ENCODE results near the gene GTF3C2. TPM values are rescaled to one million over a fixed set of nuclear protein-coding genes. Genes with fewer than 3 reads are reported as not detected.

Gene GTF3C2
- total and polyA plus RNA-seq, 2 of the 13 experiments (the other 11 are each of a cell fraction or from before 2014, with no cell fraction given) = 77.5 to 130 TPM

DNA sequence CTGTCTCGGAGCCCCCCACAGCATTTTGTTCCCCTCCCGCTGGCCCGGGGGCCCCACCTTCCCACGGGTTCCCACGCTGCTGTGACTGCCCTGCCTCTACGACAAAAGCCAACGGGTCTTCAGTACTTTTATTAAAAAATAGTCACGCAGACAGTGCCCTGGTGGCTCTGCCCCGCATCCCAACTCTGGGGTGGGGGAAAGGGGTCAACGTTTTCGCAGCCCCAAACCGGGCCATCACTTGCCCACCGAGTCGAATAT, 49.3 kb downstream of the GTF3C2 start:
- Histone ChIP-seq H3K9ac (ENCODE audit: insufficient read depth, low read depth, low read length) (no peak overlapping the region), H3K4me1 (ENCODE audit: insufficient read depth, low read length) (peaks cover 25% of the 10 kb centered on the region), H3K79me2 (ENCODE audit: insufficient read depth, low read length) (no peaks in the 10 kb centered on the region), H3K4me2 (ENCODE audit: low read depth, low read length) (no peak overlapping the region), H4K20me1 (ENCODE audit: insufficient read depth, low read length) (no peaks in the 10 kb centered on the region), H3K36me3 (replicated peaks in 1 of 2; ENCODE audit: control insufficient read depth in 1 of 2, insufficient read depth in 2 of 2, low read length in 2 of 2) (peaks cover 0 to 2% of the 10 kb centered on the region in 2 experiments; a peak in 2 of 5 replicates), H3K4me3 (replicated peaks in 1 of 3; ENCODE audit: insufficient read depth in 1 of 3, low read depth in 2 of 3, low read length in 3 of 3) (no peak overlapping the region), H3K27me3 (ENCODE audit: control insufficient read depth in 1 of 2, insufficient read depth in 2 of 2, low read length in 2 of 2) (peaks cover 0 to 5% of the 10 kb centered on the region in 2 experiments; a peak in 2 of 5 replicates), H2AFZ (ENCODE audit: low read length) (no peak overlapping the region), H3K9me3 (ENCODE audit: low read length) (no peaks in the 10 kb centered on the region), H3K27ac (ENCODE audit: extremely low read length, insufficient read depth, low read length) (no peak overlapping the region)
- TF ChIP-seq, protein P1, sequence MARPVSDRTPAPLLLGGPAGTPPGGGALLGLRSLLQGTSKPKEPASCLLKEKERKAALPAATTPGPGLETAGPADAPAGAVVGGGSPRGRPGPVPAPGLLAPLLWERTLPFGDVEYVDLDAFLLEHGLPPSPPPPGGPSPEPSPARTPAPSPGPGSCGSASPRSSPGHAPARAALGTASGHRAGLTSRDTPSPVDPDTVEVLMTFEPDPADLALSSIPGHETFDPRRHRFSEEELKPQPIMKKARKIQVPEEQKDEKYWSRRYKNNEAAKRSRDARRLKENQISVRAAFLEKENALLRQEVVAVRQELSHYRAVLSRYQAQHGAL (CRISPR knock-in tag; IDR thresholded peaks at IDR 0.05; ENCODE audit: not compliant biosample characterization) = no peak
- CTCF ChIA-PET (ENCODE audit: low intra/inter-chr PET ratio, low total read pairs) = no interaction called here
- intact Hi-C loops (cut with micrococcal nuclease; ENCODE audit: unreplicated experiment) (no loop called here), in situ Hi-C loops (cut with HindIII; ENCODE audit: extremely low pct_ligation_motif_present, low pct_unique_long_range_greater_than_20kb) (no loop called here)
- no peak for DNase-seq (ENCODE audit: low spot score)
- POLR2A ChIA-PET = no interaction called here
- no peak for ATAC-seq
- 91% methylated on average over 14 of the region's 14 CpGs for WGBS (ENCODE audit: low lambda C conversion rate)
- no peak for FAIRE-seq
- BruUV-seq (replicated peaks) = no TSS peak

DNA sequence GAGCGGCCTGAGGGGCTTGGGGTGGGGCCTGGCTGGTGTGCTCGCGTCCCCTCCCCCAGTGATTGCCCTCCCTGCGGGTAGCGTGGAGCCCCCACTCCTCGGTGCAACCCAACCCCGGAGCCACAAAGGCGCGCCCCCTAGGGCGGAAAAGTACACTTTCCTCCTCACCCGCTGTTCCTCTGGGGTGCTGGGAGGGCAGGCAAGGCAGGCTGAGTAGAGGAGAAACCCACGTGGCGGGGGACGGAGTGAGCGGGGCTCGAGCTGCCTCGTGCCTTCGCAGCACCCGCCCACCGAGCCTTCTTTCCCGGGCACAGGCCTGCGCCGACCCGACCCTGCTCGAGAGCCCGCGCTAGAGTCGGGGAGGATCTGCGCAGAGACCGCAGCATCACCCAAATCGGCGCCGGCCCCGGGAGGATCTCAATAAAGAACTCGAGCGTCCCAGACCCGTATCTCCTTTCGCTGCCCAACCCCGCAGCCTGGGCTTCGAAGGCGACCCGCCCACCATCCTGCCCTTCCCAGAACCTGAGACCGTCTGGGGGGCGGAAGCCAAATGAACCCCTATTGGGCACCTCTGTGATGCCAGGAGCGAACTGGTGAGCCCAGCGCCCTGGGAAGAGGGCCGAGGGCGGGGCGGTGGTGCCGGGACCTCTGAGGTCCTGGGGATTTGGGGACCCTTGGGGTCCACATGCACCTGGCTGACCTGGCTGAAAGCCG, 49.8 kb downstream of the GTF3C2 start:
- intact Hi-C loops (cut with micrococcal nuclease; ENCODE audit: unreplicated experiment) = no loop called here
- ATAC-seq = no peak
- Histone ChIP-seq H2AFZ (ENCODE audit: low read length) (no peak overlapping the region), H3K9ac (ENCODE audit: insufficient read depth, low read depth, low read length) (no peak overlapping the region), H3K79me2 (ENCODE audit: insufficient read depth, low read length) (no peaks in the 10 kb centered on the region), H3K36me3 (replicated peaks in 1 of 2; ENCODE audit: control insufficient read depth in 1 of 2, insufficient read depth in 2 of 2, low read length in 2 of 2) (peaks cover 0 to 2% of the 10 kb centered on the region in 2 experiments; a peak in 2 of 5 replicates), H3K27ac (ENCODE audit: extremely low read length, insufficient read depth, low read length) (no peak overlapping the region), H3K27me3 (ENCODE audit: control insufficient read depth in 1 of 2, insufficient read depth in 2 of 2, low read length in 2 of 2) (peaks cover 0 to 5% of the 10 kb centered on the region in 2 experiments; a peak in 2 of 5 replicates), H3K4me2 (ENCODE audit: low read depth, low read length) (no peak overlapping the region), H4K20me1 (ENCODE audit: insufficient read depth, low read length) (no peaks in the 10 kb centered on the region), H3K4me3 (replicated peaks in 1 of 3; ENCODE audit: insufficient read depth in 1 of 3, low read depth in 2 of 3, low read length in 3 of 3) (no peak overlapping the region), H3K4me1 (ENCODE audit: insufficient read depth, low read length) (peaks cover 20% of the 10 kb centered on the region), H3K9me3 (ENCODE audit: low read length) (no peaks in the 10 kb centered on the region)
- no TSS peak for BruUV-seq (replicated peaks)
- WGBS (ENCODE audit: low lambda C conversion rate) = 92% methylated on average over 49 of the region's 51 CpGs
- DNase-seq (ENCODE audit: low spot score) = no peak
- in situ Hi-C loops (cut with HindIII; ENCODE audit: extremely low pct_ligation_motif_present, low pct_unique_long_range_greater_than_20kb) = no loop called here
- FAIRE-seq = no peak
- TF ChIP-seq ZNF557 (CRISPR knock-in tag; IDR thresholded peaks at IDR 0.05) = no peak
- TF ChIP-seq, protein P2, sequence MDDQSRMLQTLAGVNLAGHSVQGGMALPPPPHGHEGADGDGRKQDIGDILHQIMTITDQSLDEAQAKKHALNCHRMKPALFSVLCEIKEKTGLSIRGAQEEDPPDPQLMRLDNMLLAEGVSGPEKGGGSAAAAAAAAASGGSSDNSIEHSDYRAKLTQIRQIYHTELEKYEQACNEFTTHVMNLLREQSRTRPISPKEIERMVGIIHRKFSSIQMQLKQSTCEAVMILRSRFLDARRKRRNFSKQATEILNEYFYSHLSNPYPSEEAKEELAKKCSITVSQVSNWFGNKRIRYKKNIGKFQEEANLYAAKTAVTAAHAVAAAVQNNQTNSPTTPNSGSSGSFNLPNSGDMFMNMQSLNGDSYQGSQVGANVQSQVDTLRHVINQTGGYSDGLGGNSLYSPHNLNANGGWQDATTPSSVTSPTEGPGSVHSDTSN (CRISPR knock-in tag; IDR thresholded peaks at IDR 0.05; ENCODE audit: borderline replicate concordance) = no peak
- TF ChIP-seq SP140L (CRISPR knock-in tag; IDR thresholded peaks at IDR 0.05; ENCODE audit: borderline replicate concordance) = no peak
- TF ChIP-seq, protein P3, sequence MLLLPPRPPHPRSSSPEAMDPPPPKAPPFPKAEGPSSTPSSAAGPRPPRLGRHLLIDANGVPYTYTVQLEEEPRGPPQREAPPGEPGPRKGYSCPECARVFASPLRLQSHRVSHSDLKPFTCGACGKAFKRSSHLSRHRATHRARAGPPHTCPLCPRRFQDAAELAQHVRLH (CRISPR knock-in tag; IDR thresholded peaks at IDR 0.05; ENCODE audit: borderline replicate concordance, low read depth) = no peak
- no peak for TF ChIP-seq TOPORS (CRISPR knock-in tag; IDR thresholded peaks at IDR 0.05)
- 0 out of 2 replicates have a peak, but pooled peaks have one; percentile 35 for TF ChIP-seq AKAP8 (CRISPR knock-in tag; IDR thresholded peaks at IDR 0.05)
- no peak for TF ChIP-seq CC2D1A (CRISPR knock-in tag; IDR thresholded peaks at IDR 0.05)
- no peak for TF ChIP-seq ZNF781 (CRISPR knock-in tag; IDR thresholded peaks at IDR 0.05; ENCODE audit: borderline replicate concordance, not compliant biosample characterization)
- TF ChIP-seq DNMT1 (CRISPR knock-in tag; IDR thresholded peaks at IDR 0.05) = 0 out of 2 replicates have a peak, but pooled peaks have one; percentile 27
- no peak for TF ChIP-seq ZNF550 (CRISPR knock-in tag; IDR thresholded peaks at IDR 0.05; ENCODE audit: borderline replicate concordance)
- TF ChIP-seq ZNF274 (CRISPR knock-in tag; IDR thresholded peaks at IDR 0.05) = no peak
- TF ChIP-seq E2F5 (CRISPR knock-in tag; conservative IDR thresholded peaks at IDR 0.05) = no peak
- peak; percentile 23; the same call in 1 of the 2 replicates for TF ChIP-seq POLR2G (IDR thresholded peaks at IDR 0.05; ENCODE audit: low read depth, low read length)
- TF ChIP-seq ZNF160 (CRISPR knock-in tag; IDR thresholded peaks at IDR 0.05) = no peak
- ChIA-PET POLR2A (no interaction called here), CTCF (ENCODE audit: low intra/inter-chr PET ratio, low total read pairs) (no interaction called here)
